K562 (cell line): ENCODE measurements around the gene RUNX1. TPM values are rescaled to one million over a fixed set of nuclear protein-coding genes. Genes with fewer than 3 reads are reported as not detected.

ENCODE experiments used
- BRD4 ChIP-seq: fragments of 200-600 bp; sonication (generic); IDR thresholded peaks from 2 replicates; pipeline ENCODE4 v1.6.1; 2017; ENCODE audit warnings: inconsistent platforms
- GATAD2A ChIP-seq: fragments of 450-650 bp; IDR thresholded peaks from 2 replicates; pipeline ENCODE4 v1.6.1; 2017
- HLTF ChIP-seq: fragments of 450-650 bp; IDR thresholded peaks from 2 replicates; pipeline ENCODE4 v1.6.1; 2016
- ILF3 ChIP-seq: fragments of 450-650 bp; IDR thresholded peaks from 2 replicates; pipeline ENCODE4 v1.6.1; 2018; ENCODE audit warnings: antibody characterized with exemption, mild to moderate bottlenecking, moderate library complexity, borderline replicate concordance
- MAFF ChIP-seq: IDR thresholded peaks from 2 replicates; pipeline ENCODE4 v1.6.1; 2012; ENCODE audit warnings: low read length, improper control_type of control experiment
- MED1 ChIP-seq: sonication (generic); formaldehyde crosslinking; IDR thresholded peaks from 2 replicates; pipeline ENCODE4 v1.8.1; 2023; ENCODE audit warnings: missing genetic modification reagents, borderline replicate concordance
- NFXL1 ChIP-seq: fragments of 450-650 bp; formaldehyde crosslinking; IDR thresholded peaks from 2 replicates; pipeline ENCODE4 v1.4.0; 2021; ENCODE audit warnings: mild to moderate bottlenecking
- POLR2A ChIP-seq: fragments of 450-650 bp; conservative IDR thresholded peaks from 2 replicates; pipeline ENCODE4 v1.6.1; 2016
- RFX1 ChIP-seq: fragments of 450-650 bp; IDR thresholded peaks from 2 replicates; pipeline ENCODE4 v1.6.1; 2016; ENCODE audit warnings: mild to moderate bottlenecking, moderate library complexity
- SIN3A ChIP-seq, 2 experiments: fragments of 150-350 bp in 1 of 2; IDR thresholded peaks; 2 replicates each; pipeline ENCODE4 v1.6.1; 2011 to 2016; ENCODE audit warnings: borderline replicate concordance in 2 of 2, low read depth in 2 of 2, low read length in 2 of 2, mild to moderate bottlenecking in 2 of 2, moderate library complexity in 2 of 2; ENCODE audit not compliant: control insufficient read depth in 1 of 2
- SMAD2 ChIP-seq: fragments of 150-350 bp; IDR thresholded peaks from 2 replicates; pipeline ENCODE4 v1.6.1; 2014; ENCODE audit warnings: low read depth, mild to moderate bottlenecking, low read length
- THRAP3 ChIP-seq: fragments of 450-650 bp; IDR thresholded peaks from 2 replicates; pipeline ENCODE4 v1.6.1; 2016; ENCODE audit warnings: mild to moderate bottlenecking, inconsistent platforms, borderline replicate concordance
- ZFPM2 ChIP-seq: fragments of 250-450 bp; sonication (Bioruptor Pico); IDR thresholded peaks from 2 replicates; pipeline ENCODE4 v1.5.1; 2022; ENCODE audit warnings: mild to moderate bottlenecking
- ZNF124 ChIP-seq: sonication (generic); formaldehyde crosslinking; IDR thresholded peaks from 2 replicates; pipeline ENCODE4 v1.8.1; 2022; ENCODE audit warnings: missing genetic modification reagents
- ZNF263 ChIP-seq: sonication (generic); formaldehyde crosslinking; IDR thresholded peaks from 2 replicates; pipeline ENCODE4 v1.8.0; 2022; ENCODE audit warnings: mild to moderate bottlenecking, missing genetic modification reagents, borderline replicate concordance
- ZNF431 ChIP-seq: sonication (generic); formaldehyde crosslinking; IDR thresholded peaks from 2 replicates; pipeline ENCODE4 v1.8.0; 2022; ENCODE audit warnings: mild to moderate bottlenecking, missing genetic modification reagents
- ZNF77 ChIP-seq: fragments of 250-450 bp; sonication (Bioruptor Pico); IDR thresholded peaks from 2 replicates; pipeline ENCODE4 v1.5.0; 2020
- ZSCAN32 ChIP-seq: fragments of 450-650 bp; formaldehyde crosslinking; IDR thresholded peaks from 2 replicates; pipeline ENCODE4 v1.4.0; 2020; ENCODE audit warnings: mild to moderate bottlenecking, moderate library complexity
- polyA plus RNA-seq, 8 experiments: library from polyadenylated mRNA; depleted of rRNA in 4 of 8; stranded (reverse) in 5 of 8; unstranded in 3 of 8; fragments of >200 nt; fragmentation: Nextera tagmentation in 2 of 8; fragmentation: Illumina TruSeq in 1 of 8; extraction: Ambion mirVana in 2 of 8; extraction: Trizol in 1 of 8; gene quantifications; 2 replicates each; pipeline versions ENCODE4 v1.2.1 to v1.2.3, GENCODE V29; 2011 to 2014; ENCODE audit warnings: inconsistent platforms in 1 of 8, missing spikeins in 1 of 8
- total RNA-seq, 7 experiments: library from RNA; depleted of rRNA in 6 of 7; stranded (reverse); fragments of >200 nt in 6 of 7; fragmentation: Illumina TruSeq in 2 of 7; extraction: Trizol in 2 of 7; gene quantifications; 2 replicates each; pipeline versions ENCODE4 v1.2.1 to v1.2.3, GENCODE V29; 2011 to 2021; ENCODE audit warnings: low replicate concordance in 1 of 7
- TF ChIP-seq, protein P1 (sequence below): sonication (generic); formaldehyde crosslinking; IDR thresholded peaks from 2 replicates; pipeline ENCODE4 v1.8.1; 2023; ENCODE audit warnings: mild to moderate bottlenecking, missing genetic modification reagents, moderate library complexity
- TF ChIP-seq, protein P2 (sequence below): fragments of 450-650 bp; IDR thresholded peaks from 2 replicates; pipeline ENCODE4 v1.6.1; 2016
- TF ChIP-seq, protein P3 (sequence below), 3 experiments: fragments of 200-800 bp in 1 of 3; sonication (Bioruptor generic) in 1 of 3; sonication (generic) in 1 of 3; formaldehyde crosslinking in 1 of 3; IDR thresholded peaks; 2 replicates each; pipeline versions ENCODE4 v1.6.1 to v1.8.0; 2016 to 2022; ENCODE audit warnings: mild to moderate bottlenecking in 2 of 3, missing compliant biosample characterization in 2 of 3, missing genetic modification characterization in 2 of 3, missing genetic modification reagents in 1 of 3
- TF ChIP-seq, protein P4 (sequence below): fragments of 200-800 bp; sonication (Bioruptor generic); IDR thresholded peaks from 2 replicates; pipeline ENCODE4 v1.6.1; 2017; ENCODE audit warnings: missing genetic modification characterization, missing compliant biosample characterization
- TF ChIP-seq, protein P5 (sequence below): fragments of 250-450 bp; sonication (Bioruptor Pico); IDR thresholded peaks from 2 replicates; pipeline ENCODE4 v1.8.0; 2022; ENCODE audit warnings: moderate library complexity, mild to moderate bottlenecking, inconsistent platforms
- TF ChIP-seq, protein P6 (sequence below): fragments of 450-650 bp; IDR thresholded peaks from 2 replicates; pipeline ENCODE4 v1.6.1; 2016; ENCODE audit warnings: antibody characterized with exemption

Gene RUNX1
- total and polyA plus RNA-seq, 9 of the 15 experiments (the other 6 are each of a cell fraction or from before 2014, with no cell fraction given) = 2.2 to 68.6 (median 17.8) TPM

DNA sequence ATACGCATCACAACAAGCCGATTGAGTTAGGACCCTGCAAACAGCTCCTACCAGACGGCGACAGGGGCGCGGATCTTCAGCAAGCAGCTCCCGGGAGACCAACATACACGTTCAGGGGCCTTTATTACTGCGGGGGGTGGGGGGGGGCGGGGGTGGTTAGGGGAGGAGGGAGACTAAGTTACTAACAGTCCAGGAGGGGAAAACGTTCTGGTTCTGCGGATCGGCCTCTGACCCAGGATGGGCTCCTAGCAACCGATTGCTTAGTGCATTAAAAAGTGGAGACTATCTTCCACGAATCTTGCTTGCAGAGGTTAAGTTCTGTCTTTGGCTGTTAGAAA lies 162.0 kb downstream of the RUNX1 start (continued):
- TF ChIP-seq, protein P1, sequence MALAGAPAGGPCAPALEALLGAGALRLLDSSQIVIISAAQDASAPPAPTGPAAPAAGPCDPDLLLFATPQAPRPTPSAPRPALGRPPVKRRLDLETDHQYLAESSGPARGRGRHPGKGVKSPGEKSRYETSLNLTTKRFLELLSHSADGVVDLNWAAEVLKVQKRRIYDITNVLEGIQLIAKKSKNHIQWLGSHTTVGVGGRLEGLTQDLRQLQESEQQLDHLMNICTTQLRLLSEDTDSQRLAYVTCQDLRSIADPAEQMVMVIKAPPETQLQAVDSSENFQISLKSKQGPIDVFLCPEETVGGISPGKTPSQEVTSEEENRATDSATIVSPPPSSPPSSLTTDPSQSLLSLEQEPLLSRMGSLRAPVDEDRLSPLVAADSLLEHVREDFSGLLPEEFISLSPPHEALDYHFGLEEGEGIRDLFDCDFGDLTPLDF (CRISPR knock-in tag) = no peak
- TF ChIP-seq HLTF = no peak
- TF ChIP-seq MED1 (CRISPR knock-in tag) = no peak
- TF ChIP-seq SMAD2 = no peak
- TF ChIP-seq, protein P2, sequence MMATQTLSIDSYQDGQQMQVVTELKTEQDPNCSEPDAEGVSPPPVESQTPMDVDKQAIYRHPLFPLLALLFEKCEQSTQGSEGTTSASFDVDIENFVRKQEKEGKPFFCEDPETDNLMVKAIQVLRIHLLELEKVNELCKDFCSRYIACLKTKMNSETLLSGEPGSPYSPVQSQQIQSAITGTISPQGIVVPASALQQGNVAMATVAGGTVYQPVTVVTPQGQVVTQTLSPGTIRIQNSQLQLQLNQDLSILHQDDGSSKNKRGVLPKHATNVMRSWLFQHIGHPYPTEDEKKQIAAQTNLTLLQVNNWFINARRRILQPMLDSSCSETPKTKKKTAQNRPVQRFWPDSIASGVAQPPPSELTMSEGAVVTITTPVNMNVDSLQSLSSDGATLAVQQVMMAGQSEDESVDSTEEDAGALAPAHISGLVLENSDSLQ = no peak
- no peak for TF ChIP-seq THRAP3
- peak; percentile 48; the same call in 1 of the 2 replicates for TF ChIP-seq ZNF263
- no peak for TF ChIP-seq ZNF77 (CRISPR knock-in tag)
- no peak for TF ChIP-seq POLR2A
- TF ChIP-seq, protein P3, sequence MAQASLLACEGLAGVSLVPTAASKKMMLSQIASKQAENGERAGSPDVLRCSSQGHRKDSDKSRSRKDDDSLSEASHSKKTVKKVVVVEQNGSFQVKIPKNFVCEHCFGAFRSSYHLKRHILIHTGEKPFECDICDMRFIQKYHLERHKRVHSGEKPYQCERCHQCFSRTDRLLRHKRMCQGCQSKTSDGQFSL (CRISPR knock-in tag; IDR thresholded peaks at IDR 0.05) = 0 out of 2 replicates have a peak, but pooled peaks have one; percentile 49
- TF ChIP-seq, protein P3 (tag; IDR thresholded peaks at IDR 0.05) = 0 out of 4 replicates have a peak, but pooled peaks of 1 of the 2 experiments have one; percentile 45
- no peak for TF ChIP-seq ZFPM2 (CRISPR knock-in tag)
- TF ChIP-seq, protein P4, sequence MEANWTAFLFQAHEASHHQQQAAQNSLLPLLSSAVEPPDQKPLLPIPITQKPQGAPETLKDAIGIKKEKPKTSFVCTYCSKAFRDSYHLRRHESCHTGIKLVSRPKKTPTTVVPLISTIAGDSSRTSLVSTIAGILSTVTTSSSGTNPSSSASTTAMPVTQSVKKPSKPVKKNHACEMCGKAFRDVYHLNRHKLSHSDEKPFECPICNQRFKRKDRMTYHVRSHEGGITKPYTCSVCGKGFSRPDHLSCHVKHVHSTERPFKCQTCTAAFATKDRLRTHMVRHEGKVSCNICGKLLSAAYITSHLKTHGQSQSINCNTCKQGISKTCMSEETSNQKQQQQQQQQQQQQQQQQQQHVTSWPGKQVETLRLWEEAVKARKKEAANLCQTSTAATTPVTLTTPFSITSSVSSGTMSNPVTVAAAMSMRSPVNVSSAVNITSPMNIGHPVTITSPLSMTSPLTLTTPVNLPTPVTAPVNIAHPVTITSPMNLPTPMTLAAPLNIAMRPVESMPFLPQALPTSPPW (CRISPR knock-in tag) = peak; percentile 72
- TF ChIP-seq, protein P5, sequence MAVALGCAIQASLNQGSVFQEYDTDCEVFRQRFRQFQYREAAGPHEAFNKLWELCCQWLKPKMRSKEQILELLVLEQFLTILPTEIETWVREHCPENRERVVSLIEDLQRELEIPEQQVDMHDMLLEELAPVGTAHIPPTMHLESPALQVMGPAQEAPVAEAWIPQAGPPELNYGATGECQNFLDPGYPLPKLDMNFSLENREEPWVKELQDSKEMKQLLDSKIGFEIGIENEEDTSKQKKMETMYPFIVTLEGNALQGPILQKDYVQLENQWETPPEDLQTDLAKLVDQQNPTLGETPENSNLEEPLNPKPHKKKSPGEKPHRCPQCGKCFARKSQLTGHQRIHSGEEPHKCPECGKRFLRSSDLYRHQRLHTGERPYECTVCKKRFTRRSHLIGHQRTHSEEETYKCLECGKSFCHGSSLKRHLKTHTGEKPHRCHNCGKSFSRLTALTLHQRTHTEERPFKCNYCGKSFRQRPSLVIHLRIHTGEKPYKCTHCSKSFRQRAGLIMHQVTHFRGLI (CRISPR knock-in tag) = no peak
- no peak; the same call in 1 of the 2 replicates for TF ChIP-seq RFX1
- no peak for TF ChIP-seq GATAD2A
- TF ChIP-seq ILF3 = no peak
- no peak for TF ChIP-seq MAFF
- TF ChIP-seq ZNF431 (CRISPR knock-in tag) = no peak
- TF ChIP-seq NFXL1 = no peak
- TF ChIP-seq, protein P6, sequence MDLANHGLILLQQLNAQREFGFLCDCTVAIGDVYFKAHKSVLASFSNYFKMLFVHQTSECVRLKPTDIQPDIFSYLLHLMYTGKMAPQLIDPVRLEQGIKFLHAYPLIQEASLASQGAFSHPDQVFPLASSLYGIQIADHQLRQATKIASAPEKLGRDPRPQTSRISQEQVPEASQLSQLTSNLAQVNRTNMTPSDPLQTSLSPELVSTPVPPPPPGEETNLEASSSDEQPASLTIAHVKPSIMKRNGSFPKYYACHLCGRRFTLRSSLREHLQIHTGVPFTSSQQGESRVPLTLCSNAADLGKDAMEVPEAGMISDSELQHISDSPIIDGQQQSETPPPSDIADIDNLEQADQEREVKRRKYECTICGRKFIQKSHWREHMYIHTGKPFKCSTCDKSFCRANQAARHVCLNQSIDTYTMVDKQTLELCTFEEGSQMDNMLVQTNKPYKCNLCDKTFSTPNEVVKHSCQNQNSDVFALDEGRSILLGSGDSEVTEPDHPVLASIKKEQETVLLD = no peak
- no peak for TF ChIP-seq ZSCAN32 (CRISPR knock-in tag)
- no peak for TF ChIP-seq BRD4
- TF ChIP-seq SIN3A (IDR thresholded peaks at IDR 0.05; ENCODE audit: borderline replicate concordance in 2 of 2, control insufficient read depth in 1 of 2, low read depth in 2 of 2, low read length in 2 of 2) = no peak
- no peak for TF ChIP-seq ZNF124 (CRISPR knock-in tag)
